GM18868 (cell line): ENCODE data around the gene KCNJ9.

ENCODE experiments used
- ATAC-seq: cut with Tn5 transposase; IDR thresholded peaks from one replicate; pipeline ENCODE4 v1.9.1; 2021; ENCODE audit warnings: mild to moderate bottlenecking, moderate library complexity; ENCODE audit not compliant: unreplicated experiment

KCNJ9 gene

GRCh38 chr1:160066829-160067745 lies 14.3 kb upstream of the KCNJ9 start:
- ATAC-seq: no peak

- ATAC-seq: no peak
These were observed 13.1 kb upstream of the KCNJ9 start for GRCh38 chr1:160068225-160068624.

- ATAC-seq: peak; percentile 8
These were observed 11.7 kb upstream of the KCNJ9 start, which contains the start of gene KCNJ10 for GRCh38 chr1:160069460-160070231. Gene KCNJ10 (minus strand): TSS chr1:160070160. CDS start chr1:160042532, 27,628 bp downstream.

- ATAC-seq: peak; percentile 65
These were observed 10.8 kb upstream of the KCNJ9 start for GRCh38 chr1:160070243-160071163.

- no peak for ATAC-seq
These were observed 10.0 kb upstream of the KCNJ9 start for GRCh38 chr1:160071289-160071688.

DNA sequence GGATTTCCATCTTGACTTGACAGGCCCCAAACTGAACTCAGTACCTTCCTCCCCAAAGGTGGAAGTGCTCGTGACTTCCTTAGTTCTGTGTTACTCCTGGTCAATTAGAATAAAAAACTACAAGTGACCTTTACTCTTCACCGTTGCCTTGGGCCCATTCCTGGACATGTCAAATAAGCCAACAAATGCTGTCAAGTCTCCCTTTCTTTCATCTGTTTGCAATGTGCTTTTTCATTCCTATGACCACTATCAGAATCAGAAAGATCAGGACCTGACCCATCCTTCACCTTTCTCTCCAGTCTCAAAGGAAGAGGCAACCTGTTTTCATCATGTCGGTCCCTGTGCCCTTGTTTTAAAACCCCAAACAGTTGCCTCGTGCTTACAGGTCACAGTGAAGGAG lies 6.5 kb upstream of the KCNJ9 start:
- ATAC-seq: no peak

- no peak for ATAC-seq
These were observed 5.5 kb upstream of the KCNJ9 start for GRCh38 chr1:160075836-160076235.

DNA sequence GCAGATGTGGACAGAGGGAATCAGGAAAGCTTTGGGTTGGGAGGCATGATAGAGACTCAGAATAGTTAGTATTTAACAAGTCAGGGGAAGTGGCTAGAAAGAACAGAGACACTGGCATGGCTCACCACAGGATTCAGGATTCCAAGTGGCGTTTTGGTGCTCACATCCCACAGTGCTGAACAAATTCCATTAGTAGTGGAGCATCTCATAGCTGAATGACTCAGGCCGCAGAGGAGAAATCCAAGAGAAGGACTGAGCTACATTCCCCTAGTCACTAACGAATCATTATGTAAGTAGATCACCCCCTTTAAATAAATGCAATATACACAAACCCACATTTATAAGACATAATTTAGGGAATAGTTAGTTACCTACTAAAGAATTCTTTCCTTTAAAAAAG lies 5.0 kb upstream of the KCNJ9 start:
- ATAC-seq: no peak

- ATAC-seq: no peak
These were observed 3.9 kb upstream of the KCNJ9 start for GRCh38 chr1:160077486-160077885.

- ATAC-seq: peak; percentile 88
These were observed 2.7 kb upstream of the KCNJ9 start for GRCh38 chr1:160078512-160079195.

- no peak for ATAC-seq
These were observed 1.9 kb upstream of the KCNJ9 start for GRCh38 chr1:160079448-160079847.

DNA sequence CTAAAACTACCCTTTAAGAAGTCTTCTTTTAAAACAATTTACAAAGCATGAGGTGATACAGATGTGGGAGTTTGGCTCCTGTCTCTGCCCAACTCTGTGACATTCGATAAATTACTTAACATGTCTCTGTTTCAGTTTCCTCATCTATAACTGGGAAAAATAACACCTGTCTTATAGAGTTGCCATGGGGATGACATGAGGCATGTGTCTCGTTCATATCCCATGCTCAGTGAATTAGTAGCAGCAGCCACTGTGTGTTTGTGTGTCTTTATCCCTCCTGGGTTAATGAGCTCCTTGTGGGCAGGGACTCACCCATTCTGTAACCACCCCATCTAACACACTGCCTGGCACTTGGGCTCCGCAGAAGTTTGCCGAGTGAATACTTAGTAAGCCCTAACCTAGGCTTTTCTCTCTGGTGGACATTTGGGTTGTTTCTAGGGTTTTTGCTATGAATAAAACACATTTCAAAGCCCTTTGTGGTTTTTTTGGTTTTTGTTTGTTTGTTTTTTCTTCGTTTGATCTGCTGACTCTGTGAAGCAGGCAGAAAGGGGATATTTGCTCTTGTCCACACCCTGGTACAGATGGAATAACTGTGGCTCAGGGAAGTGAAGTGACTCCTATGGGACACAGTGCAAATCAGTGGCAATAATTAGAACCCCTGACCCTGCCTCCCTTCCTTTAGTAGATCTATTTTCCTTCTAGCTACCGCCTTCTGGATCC lies 797 bp upstream of the KCNJ9 start:
- ATAC-seq: no peak

DNA sequence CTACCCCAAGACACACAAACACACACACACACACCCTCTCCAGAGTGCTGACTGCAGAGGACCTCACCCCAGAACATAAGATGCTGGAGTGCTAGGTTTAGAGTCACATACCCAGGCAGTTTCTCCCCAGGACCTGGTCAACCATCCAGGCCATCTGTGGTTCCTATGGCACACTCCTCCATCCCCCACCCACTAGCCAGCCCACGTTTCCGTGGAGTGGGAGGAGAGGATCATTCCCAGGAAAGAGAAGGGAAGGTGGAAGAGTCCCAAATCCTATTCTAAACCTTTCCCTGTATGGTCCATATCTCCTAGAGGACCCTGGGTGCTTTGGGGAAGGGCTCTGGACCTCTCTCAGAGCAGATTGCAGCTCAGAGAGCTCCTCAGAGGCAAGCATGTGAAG lies 1.1 kb downstream of the KCNJ9 start:
- no peak for ATAC-seq

DNA sequence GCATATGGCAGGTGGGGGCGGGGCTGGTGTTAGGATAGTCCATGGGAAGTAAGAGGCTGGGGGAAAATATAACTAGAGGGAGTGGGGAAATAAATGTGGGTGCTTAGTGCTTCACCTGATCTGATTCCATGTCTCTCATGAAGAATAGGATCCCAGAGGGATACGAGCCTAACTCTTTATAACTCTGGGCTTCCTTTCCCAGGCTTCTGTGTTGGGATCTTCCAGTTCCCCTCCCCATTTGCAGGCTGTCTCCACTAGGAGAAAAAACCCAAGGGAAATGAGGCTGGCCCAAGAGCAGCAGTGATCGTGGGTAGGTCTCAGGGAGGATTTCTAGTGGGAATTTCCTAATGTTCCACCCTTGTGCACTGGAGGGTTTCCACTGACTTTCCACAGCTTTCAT lies 1.6 kb downstream of the KCNJ9 start:
- ATAC-seq: no peak

DNA sequence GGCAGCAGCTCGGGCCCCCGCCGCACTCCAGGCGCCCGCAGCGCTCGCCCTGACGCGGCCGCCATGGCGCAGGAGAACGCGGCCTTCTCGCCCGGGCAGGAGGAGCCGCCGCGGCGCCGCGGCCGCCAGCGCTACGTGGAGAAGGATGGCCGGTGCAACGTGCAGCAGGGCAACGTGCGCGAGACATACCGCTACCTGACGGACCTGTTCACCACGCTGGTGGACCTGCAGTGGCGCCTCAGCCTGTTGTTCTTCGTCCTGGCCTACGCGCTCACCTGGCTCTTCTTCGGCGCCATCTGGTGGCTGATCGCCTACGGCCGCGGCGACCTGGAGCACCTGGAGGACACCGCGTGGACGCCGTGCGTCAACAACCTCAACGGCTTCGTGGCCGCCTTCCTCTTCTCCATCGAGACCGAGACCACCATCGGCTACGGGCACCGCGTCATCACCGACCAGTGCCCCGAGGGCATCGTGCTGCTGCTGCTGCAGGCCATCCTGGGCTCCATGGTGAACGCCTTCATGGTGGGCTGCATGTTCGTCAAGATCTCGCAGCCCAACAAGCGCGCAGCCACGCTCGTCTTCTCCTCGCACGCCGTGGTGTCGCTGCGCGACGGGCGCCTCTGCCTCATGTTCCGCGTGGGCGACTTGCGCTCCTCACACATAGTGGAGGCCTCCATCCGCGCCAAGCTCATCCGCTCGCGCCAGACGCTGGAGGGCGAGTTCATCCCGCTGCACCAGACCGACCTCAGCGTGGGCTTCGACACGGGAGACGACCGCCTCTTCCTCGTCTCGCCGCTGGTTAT lies 2.8 kb downstream of the KCNJ9 start:
- ATAC-seq: peak; percentile 69

- no peak for ATAC-seq
These were observed 3.5 kb downstream of the KCNJ9 start for GRCh38 chr1:160084771-160085321.

DNA sequence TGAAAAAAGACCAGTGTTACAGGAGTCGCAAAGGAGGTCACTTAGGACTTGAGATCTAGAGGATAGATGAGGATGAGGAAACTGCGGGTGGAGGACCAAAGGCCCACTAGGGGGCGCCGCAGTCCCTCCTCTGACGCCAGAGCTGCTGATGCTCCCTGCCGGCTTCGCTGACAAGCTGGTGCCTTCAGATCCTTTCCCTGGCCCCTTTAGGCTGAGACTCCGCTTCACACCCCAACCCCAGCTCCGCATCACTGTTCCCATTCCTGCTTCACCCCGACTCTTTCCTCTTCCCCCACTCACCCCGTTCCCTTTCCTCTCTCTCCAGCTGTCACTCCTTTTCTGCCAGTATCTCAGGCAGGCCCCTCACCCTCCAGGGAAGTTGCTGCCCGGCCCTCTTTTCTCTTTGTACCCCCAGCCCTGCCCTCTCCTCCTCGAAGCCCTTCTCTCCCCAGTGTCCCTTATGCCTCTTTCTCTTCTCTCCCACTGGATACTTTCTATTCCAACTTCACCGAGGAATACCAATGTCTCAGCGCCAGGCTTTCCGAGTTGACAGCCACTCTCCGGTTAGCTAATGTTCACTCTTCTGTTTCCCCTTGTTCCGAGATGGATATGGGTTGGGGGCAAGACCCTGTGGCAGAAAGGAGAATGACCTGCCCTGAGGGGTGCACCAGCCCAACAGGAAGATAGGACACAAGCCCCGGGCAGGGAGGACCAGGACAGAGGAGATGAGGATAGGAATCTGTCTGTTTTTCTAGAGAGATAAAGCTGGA lies 4.5 kb downstream of the KCNJ9 start:
- ATAC-seq: no peak

DNA sequence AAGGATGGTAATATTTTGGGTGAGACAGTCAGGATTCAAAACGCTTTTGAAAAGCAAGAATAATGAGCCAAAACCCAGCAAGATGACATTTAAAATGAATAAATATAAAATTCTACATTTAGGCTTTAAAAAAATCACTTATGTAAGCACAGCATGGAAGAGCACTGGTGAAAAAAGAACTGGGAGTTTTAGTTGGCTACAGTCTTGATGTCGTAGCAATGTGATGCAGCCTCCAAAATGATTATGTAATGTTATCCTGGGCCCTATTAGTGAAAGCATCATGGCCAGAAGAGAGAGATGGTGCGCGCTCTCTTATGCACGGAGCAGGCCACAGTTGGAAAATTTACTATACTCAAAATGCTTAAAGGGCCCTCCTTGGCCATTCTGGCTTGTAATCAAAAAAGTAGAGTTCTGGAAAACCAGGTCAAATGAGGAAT lies 5.1 kb downstream of the KCNJ9 start:
- no peak for ATAC-seq
